IPS-18c (cell line): ENCODE results near the gene CD3D.
A peak's percentile ranks its signal among the peaks of the same experiment; 100 is the strongest.

Source experiments
- H3K4me3 ChIP-seq: 2 replicates; pipeline ENCODE4 v1.7.0; 2013; ENCODE audit warnings: low read depth, mild to moderate bottlenecking, low read length, moderate library complexity; ENCODE audit not compliant: insufficient read depth
- H3K9me3 ChIP-seq: one replicate; pipeline ENCODE4 v1.6.1; 2013; ENCODE audit warnings: mild to moderate bottlenecking, low read length, moderate library complexity; ENCODE audit not compliant: control insufficient read depth, insufficient read depth

The CD3D gene

DNA sequence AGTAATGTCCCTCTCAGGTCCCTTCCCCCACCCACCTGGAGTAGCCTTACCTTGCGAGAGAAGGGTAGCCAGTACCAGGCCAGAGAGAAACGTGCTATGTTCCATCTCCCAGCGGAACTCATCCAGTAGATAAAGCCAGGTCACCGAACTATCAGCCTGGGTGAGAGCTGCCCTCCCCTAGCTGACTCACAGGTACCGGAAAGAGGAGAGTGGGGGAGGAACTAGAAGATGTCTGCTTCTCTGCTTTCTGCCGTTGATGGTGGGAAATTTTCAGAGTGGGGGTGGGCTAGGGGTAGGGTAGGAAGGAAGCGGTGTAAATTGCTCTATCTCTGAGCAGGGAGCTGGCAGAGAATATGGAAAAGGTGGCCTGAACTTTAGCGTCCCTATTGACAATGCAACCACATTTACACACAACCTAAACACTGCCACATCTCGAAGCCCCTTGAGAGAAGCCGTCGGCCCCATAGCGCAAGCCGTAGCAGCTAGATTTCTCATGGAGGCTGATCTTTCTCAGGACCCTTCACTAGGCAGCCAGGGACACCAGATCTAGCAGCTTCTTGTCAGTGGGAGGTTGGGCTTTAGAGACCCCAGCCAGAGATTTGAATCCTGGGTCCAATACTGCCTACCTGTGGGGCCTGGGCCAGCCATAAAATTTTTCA lies at the start of gene CD3D:
TSS of gene CD3D (minus strand) at position 203 of the 659 bp plus-strand sequence. CDS start at position 105, 98 bp downstream.
- no peak within 1 kb of the TSS for H3K4me3 ChIP-seq
- H3K9me3 ChIP-seq, result no peaks in the 10 kb centered on the region

- Histone ChIP-seq H3K9me3 (no peaks in the 10 kb centered on the region), H3K4me3 (no peak overlapping the region)
Observed at GRCh38 chr11:118383657-118384056, 41.2 kb upstream of the CD3D start.

- Histone ChIP-seq H3K4me3 (no peak overlapping the region), H3K9me3 (no peaks in the 10 kb centered on the region)
Observed at GRCh38 chr11:118382954-118383353, 40.4 kb upstream of the CD3D start.

- Histone ChIP-seq H3K9me3 (no peaks in the 10 kb centered on the region), H3K4me3 (no peak overlapping the region)
Observed at GRCh38 chr11:118380571-118380970, 38.1 kb upstream of the CD3D start.

GRCh38 chr11:118379497-118379896 lies 37.0 kb upstream of the CD3D start:
- Histone ChIP-seq H3K4me3 (no peak overlapping the region), H3K9me3 (no peaks in the 10 kb centered on the region)

DNA sequence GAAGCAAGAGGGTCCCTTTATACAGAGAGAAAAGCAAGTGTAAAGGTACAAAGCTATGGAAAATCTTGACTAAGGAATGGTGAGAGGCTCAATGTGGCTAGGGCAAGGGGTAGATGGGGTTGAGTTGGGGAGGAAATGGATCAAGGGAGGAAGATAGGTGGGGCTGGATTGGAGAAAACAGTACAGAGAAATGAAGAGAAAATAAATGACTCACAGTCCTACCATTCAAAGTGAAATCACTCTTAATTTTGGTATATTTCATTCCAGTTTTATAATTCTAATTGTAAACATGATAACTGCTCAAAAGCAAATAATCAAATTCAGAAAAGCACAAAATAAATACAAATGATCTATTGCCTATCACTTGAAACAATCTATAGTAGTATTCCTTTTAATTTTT lies 33.5 kb upstream of the CD3D start:
- H3K9me3 ChIP-seq, result no peaks in the 10 kb centered on the region
- H3K4me3 ChIP-seq, result no peak overlapping the region

DNA sequence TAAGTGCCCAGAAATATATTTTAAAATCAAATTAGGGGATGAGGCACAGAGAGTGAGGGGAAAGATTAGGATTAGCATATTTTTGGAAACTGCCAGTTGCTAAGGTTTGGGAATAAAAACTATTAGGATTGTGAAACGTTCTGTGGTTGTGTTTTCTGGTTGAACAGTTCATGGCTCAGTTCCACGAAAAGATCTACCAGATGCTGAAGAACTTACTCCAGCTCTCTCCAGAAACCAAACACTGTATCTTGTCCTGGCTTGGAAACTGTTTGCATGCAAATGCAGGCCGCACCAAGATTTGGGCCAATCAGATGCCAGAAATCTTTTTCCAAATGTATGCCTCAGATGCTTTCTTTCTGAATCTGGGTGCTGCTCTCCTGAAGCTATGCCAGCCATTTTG lies 32.2 kb upstream of the CD3D start:
- Histone ChIP-seq H3K4me3 (no peak overlapping the region), H3K9me3 (peaks cover 2% of the 10 kb centered on the region)

DNA sequence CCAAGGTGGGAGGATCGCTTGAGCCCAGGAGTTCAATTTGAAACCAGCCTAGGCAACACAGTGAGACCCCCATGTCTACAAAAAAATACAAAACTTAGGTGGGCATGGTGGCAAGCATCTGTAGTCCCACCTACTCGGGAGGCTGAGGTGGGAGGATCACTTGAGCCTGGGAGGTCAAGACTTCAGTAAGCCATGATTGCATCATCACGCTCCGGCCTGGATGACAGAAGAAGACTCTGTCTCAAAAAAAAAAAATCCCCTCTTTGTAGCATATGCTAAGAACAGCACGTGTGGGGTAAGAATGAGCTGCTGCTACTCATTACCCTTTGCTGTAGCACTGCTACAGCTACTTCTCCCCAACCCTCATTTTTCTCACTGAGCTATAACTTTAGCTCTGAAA lies 31.4 kb upstream of the CD3D start:
- Histone ChIP-seq H3K9me3 (peaks cover 2% of the 10 kb centered on the region), H3K4me3 (no peak overlapping the region)

GRCh38 chr11:118373263-118373662 lies 30.8 kb upstream of the CD3D start:
- H3K4me3 ChIP-seq, result no peak overlapping the region
- H3K9me3 ChIP-seq, result peaks cover 2% of the 10 kb centered on the region

GRCh38 chr11:118370774-118371173 lies 28.3 kb upstream of the CD3D start:
- no peak overlapping the region for H3K4me3 ChIP-seq
- peaks cover 2% of the 10 kb centered on the region for H3K9me3 ChIP-seq

DNA sequence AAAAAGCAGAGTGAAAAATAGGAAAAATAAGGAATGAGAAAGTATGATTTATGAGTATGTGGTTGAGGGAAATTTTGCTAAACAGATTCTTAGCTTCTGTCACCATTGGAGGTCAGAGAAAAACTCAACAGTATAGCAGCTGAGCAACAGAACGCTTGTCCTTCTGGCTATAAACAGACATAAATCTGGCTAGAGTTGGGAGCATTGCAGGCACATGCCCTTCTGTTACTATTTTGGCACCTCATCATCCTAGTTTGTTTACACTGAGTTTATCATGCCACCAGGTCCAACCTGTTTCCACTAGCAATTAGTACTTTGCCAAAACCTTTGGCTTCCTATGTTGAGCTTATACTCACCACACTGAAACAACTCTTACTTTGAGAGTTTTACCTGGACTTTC lies 23.8 kb upstream of the CD3D start:
- Histone ChIP-seq H3K4me3 (no peak overlapping the region), H3K9me3 (peaks cover 2% of the 10 kb centered on the region)

- H3K4me3 ChIP-seq, result no peak overlapping the region
Observed at GRCh38 chr11:118364956-118365615, 22.6 kb upstream of the CD3D start.

DNA sequence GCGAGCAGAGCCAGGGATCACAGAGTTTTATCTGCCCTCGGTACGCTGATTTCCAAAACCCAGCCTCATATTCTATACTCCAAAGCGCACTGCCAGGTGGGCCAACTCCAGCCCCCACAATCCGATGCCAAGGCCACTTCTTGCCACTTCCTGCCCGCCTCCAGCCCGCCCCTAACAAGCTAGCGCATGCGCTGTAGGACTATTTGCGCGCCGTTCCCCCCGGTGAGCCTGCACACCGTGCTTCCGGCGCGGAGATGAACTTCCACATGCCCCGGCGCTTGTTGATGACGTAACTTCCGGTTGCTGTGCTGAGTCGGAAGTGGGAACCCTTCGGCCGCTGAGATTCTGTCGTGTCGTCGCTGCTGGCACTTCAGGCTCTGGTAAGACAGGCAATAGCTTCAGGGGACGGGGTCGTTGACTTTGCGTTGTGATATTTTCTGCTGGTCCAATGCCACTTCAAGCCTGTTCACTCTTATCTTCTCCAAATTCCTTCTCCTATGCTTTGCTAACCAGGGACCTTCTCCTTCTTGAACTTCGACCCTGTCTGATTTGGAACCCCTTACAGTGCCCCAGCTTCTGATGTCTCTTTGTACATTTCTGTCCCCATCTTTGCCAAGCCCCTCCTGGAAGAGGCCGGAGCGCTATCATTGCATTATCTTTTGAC lies 16.9 kb upstream of the CD3D start, which contains the start of gene UBE4A:
TSS of gene UBE4A (plus strand) at position 306 of the 664 bp plus-strand sequence. CDS start 5,481 bp downstream, outside the sequence.
- peak within 1 kb of the TSS; percentile 84 for H3K4me3 ChIP-seq
- no peaks in the 10 kb centered on the region for H3K9me3 ChIP-seq

More at GRCh38 chr11:118364956-118365615, 22.6 kb upstream of the CD3D start:
- H3K9me3 ChIP-seq, result no peaks in the 10 kb centered on the region

GRCh38 chr11:118358071-118358470 lies 15.6 kb upstream of the CD3D start:
- no peak overlapping the region for H3K4me3 ChIP-seq
- H3K9me3 ChIP-seq, result no peaks in the 10 kb centered on the region

- no peak overlapping the region for H3K4me3 ChIP-seq
Observed at GRCh38 chr11:118353084-118353710, 10.7 kb upstream of the CD3D start.

DNA sequence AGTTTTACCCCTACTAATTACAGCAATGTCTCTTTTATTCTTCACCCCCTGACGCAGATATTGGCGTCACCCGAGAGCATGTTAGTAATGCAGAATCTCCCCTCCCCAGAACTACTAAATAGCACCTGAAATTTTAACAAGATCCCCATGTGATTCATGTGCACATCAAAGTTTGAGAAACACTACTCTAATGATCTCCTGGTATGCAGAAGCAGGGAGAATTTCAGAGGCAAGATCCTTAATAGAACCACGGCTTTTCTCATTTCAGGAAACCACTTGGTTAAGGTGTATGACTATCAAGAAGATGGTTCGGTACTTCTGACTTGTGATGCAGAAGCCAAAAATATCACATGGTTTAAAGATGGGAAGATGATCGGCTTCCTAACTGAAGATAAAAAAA lies 7.0 kb upstream of the CD3D start:
- no peak overlapping the region for H3K4me3 ChIP-seq
- H3K9me3 ChIP-seq, result no peaks in the 10 kb centered on the region

More at GRCh38 chr11:118353084-118353710, 10.7 kb upstream of the CD3D start:
- H3K9me3 ChIP-seq, result no peaks in the 10 kb centered on the region

DNA sequence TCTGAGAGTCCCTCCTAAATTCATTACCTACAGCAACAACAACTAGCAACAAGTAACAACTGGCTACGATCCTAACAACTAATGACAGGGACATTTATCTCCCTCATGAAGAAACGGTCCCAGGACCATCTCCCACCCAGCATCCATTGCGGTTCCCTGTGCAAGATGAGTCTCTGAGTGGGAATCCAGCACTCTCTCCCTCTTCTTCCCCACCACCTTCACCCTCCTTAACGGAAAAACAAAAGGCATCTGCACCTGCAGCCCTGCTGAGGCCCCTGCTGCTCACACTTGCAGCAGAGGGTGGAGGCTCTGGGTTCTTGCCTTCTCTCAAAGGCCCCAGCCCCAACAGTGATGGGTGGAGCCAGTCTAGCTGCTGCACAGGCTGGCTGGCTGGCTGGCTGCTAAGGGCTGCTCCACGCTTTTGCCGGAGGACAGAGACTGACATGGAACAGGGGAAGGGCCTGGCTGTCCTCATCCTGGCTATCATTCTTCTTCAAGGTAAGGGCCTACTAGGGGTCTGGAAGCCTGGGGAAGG lies 1.5 kb upstream of the CD3D start, which contains the start of gene CD3G:
TSS of gene CD3G (plus strand) at position 364 of the 535 bp plus-strand sequence. CDS start at position 444, 80 bp downstream.
- Histone ChIP-seq H3K9me3 (no peaks in the 10 kb centered on the region), H3K4me3 (no peak within 1 kb of the TSS)
